Lower leg skin (tissue), 4 donors: Measurements from ENCODE around the gene SH3BGR. TPM values are rescaled to one million over a fixed set of nuclear protein-coding genes. Genes with fewer than 3 reads are reported as not detected.

ENCODE experiments used
- DNase-seq, 2 donors: peaks; one replicate each; pipeline ENCODE4 v3.0.0-alpha.2; 2019; ENCODE audit warnings: low spot score in 2 of 2
- H3K4me3 ChIP-seq: fragments of 200-600 bp; sonication (generic); 2 replicates; pipeline ENCODE4 v1.5.1; 2017; ENCODE audit warnings: mild to moderate bottlenecking, low read depth; ENCODE audit not compliant: poor library complexity, severe bottlenecking
- POLR2A ChIP-seq, 2 donors: fragments of 450-650 bp; IDR thresholded peaks; one replicate each; pipeline ENCODE4 v1.6.1; 2016 to 2017; ENCODE audit warnings: antibody characterized with exemption in 2 of 2, mild to moderate bottlenecking in 1 of 2, moderate library complexity in 1 of 2
- WGBS, 2 donors: methylation state at CpG; one replicate each; pipeline ENCODE4 v1.1.5; 2018; 5-methylcytosine and 5-hydroxymethylcytosine counted together
- intact Hi-C: fragments of 100-400 bp; cut with DNase I; formaldehyde crosslinking; loops from one replicate; pipeline ENCODE4 v1.15.0; 2023; ENCODE audit warnings: low total_unique reads
- total RNA-seq, 4 donors: library from RNA; depleted of rRNA; stranded (reverse); fragments of >200 nt; gene quantifications; one replicate each; pipeline ENCODE4 v1.1.0, GENCODE V29; 2016
- TF ChIP-seq, protein P1 (sequence below), 3 donors: fragments of 450-650 bp; IDR thresholded peaks; one replicate each; pipeline ENCODE4 v1.5.1; 2016; ENCODE audit warnings: antibody characterized with exemption in 3 of 3, mild to moderate bottlenecking in 3 of 3, moderate library complexity in 2 of 3

SH3BGR gene
- total RNA-seq, 4 donors from 2014 or later = 0.74 to 3.7 (median 3.5) TPM; not detected in 1

GRCh38 chr21:39479164-39479813, 27.5 kb downstream of the SH3BGR start:
- 89 to 93% methylated on average over 4 of the region's 4 CpGs for WGBS, 2 donors
- no peak for DNase-seq
- intact Hi-C loops = no loop called here
- H3K4me3 ChIP-seq = no peak overlapping the region
- TF ChIP-seq, protein P1, sequence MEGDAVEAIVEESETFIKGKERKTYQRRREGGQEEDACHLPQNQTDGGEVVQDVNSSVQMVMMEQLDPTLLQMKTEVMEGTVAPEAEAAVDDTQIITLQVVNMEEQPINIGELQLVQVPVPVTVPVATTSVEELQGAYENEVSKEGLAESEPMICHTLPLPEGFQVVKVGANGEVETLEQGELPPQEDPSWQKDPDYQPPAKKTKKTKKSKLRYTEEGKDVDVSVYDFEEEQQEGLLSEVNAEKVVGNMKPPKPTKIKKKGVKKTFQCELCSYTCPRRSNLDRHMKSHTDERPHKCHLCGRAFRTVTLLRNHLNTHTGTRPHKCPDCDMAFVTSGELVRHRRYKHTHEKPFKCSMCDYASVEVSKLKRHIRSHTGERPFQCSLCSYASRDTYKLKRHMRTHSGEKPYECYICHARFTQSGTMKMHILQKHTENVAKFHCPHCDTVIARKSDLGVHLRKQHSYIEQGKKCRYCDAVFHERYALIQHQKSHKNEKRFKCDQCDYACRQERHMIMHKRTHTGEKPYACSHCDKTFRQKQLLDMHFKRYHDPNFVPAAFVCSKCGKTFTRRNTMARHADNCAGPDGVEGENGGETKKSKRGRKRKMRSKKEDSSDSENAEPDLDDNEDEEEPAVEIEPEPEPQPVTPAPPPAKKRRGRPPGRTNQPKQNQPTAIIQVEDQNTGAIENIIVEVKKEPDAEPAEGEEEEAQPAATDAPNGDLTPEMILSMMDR (IDR thresholded peaks at IDR 0.05) = no peak
- no peak for TF ChIP-seq POLR2A (IDR thresholded peaks at IDR 0.05)

DNA sequence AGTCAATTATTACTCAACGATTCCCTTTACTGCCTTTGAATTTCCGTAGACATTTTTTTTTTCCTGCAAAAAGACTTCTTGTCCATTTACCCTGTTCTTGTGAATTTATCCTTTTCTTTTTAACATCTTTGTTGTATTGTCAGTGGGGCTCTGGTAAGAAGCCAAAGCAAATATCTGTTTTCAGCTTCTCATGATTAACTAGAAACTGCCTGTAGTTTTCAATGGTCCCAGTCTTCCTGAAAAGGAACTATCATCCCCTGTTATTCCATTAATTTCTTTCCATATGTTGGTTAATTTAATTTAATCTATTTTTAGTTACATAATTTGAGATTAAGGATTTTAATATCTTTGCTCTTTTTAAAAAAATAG, 28.0 kb downstream of the SH3BGR start:
- no peak for DNase-seq
- H3K4me3 ChIP-seq = no peak overlapping the region
- WGBS, 2 donors = 38 to 60% methylated on average over 2 of the region's 2 CpGs
- TF ChIP-seq, protein P1 (IDR thresholded peaks at IDR 0.05) = no peak
- TF ChIP-seq POLR2A (IDR thresholded peaks at IDR 0.05) = no peak
- intact Hi-C loops = no loop called here

GRCh38 chr21:39480271-39480670, 28.5 kb downstream of the SH3BGR start:
- DNase-seq = no peak
- 93 to 94% methylated on average over 4 of the region's 4 CpGs for WGBS, 2 donors
- TF ChIP-seq, protein P1 (IDR thresholded peaks at IDR 0.05) = no peak
- TF ChIP-seq POLR2A (IDR thresholded peaks at IDR 0.05) = no peak
- H3K4me3 ChIP-seq = no peak overlapping the region
- intact Hi-C loops = no loop called here

DNA sequence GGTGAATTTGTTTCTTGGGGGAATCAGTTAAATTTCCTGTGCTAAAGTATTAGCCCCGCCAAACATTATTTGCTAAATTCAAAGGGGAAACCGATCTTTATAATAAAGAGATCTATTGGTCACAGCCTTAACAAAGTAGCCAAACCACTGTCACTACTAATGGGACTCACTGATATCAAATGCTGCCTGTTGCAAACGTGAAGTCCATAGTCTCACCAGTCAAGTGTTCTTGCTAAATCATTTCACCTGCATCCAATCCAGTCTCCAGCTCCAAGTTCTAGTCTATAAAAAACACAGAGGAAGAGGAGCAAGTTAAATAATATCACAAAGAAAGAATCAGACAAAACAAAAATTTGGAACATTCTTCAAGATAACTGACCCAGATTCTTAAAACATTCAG, 30.1 kb downstream of the SH3BGR start:
- H3K4me3 ChIP-seq = no peak overlapping the region
- WGBS, 2 donors = 79 to 82% methylated on average over 3 of the region's 3 CpGs
- intact Hi-C loops = no loop called here
- DNase-seq = no peak
- TF ChIP-seq, protein P1 (IDR thresholded peaks at IDR 0.05) = no peak
- no peak for TF ChIP-seq POLR2A (IDR thresholded peaks at IDR 0.05)

DNA sequence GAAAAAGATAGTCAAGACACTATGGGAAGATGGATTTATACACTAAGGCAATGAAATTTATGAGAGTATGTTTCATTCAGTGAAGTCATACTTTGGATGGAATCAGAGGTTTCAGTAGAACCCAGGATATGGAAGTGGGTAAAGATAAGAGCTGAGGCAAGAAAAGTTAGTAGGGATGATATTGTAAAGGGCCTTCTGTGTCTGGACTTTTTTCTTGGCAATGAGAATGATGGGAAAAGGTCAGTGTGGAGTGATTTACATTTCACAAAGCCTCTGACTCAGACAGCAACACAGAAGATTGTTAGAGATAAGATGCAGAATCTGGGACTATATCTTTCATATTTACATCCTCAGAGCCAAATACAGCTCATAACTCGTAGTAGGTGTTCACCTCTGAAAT, 32.1 kb downstream of the SH3BGR start:
- TF ChIP-seq, protein P1 (IDR thresholded peaks at IDR 0.05) = no peak
- no peak for TF ChIP-seq POLR2A (IDR thresholded peaks at IDR 0.05)
- DNase-seq = no peak
- 39 to 54% methylated on average over 1 of the region's 1 CpG for WGBS, 2 donors
- intact Hi-C loops = no loop called here
- no peak overlapping the region for H3K4me3 ChIP-seq

DNA sequence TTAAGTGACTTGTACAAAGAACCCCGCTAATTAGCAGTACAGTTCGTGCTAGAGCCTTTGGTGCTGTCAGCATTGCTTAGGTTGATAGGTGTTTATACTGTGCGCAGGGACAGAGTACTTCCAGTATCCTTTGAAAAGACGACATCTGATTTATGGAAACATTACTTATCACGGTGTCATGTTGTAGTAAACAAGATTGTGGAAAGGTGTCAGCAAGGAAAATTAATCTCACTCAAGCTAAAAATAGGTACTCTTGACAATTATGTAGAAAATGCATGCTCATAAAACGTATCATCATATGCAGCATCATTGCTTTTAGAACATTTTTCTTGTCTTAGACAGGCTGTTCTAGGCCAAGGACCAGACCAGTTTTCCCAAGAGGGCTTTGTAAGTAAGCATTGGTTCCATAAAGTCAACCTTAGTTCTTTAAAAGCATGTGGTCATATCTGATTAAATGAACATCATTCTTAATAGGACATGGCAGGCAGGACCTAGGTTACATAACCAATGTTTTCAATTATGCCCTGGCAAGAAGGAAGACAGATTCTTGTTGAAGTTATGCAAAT, 33.0 kb downstream of the SH3BGR start:
- intact Hi-C loops = no loop called here
- no peak for TF ChIP-seq POLR2A (IDR thresholded peaks at IDR 0.05)
- TF ChIP-seq, protein P1 (IDR thresholded peaks at IDR 0.05) = no peak
- 78 to 81% methylated on average over 6 of the region's 6 CpGs for WGBS, 2 donors
- DNase-seq = no peak
- H3K4me3 ChIP-seq = no peak overlapping the region
